ENCODE measurements around the gene CPNE5. TPM values are rescaled to one million over a fixed set of nuclear protein-coding genes. Genes with fewer than 3 reads are reported as not detected.

The CPNE5 gene
- total RNA-seq, 4 donors from 2014 or later = 3.0 to 8.3 (median 3.3) TPM; not detected in 1

GRCh38 chr6:36698196-36698595 is 141.0 kb downstream of the CPNE5 start:
- DNase-seq = no peak
- in situ Hi-C loops (cut with MboI; ENCODE audit: low pct_ligation_motif_present in 1 of 4, low pct_unique_long_range_greater_than_20kb in 1 of 4, low sequenced_read_pairs in 3 of 4) (no loop called here), intact Hi-C loops (cut with DNase I; ENCODE audit: low total_unique reads) (no loop called here)
- no peaks in the 10 kb centered on the region for H3K36me3 ChIP-seq
- no peaks in the 10 kb centered on the region for H3K4me1 ChIP-seq
- H3K4me3 ChIP-seq = no peak overlapping the region
- H3K27me3 ChIP-seq = no peaks in the 10 kb centered on the region
- no peak for TF ChIP-seq CTCF (IDR thresholded peaks at IDR 0.05)
- 97% methylated on average over 6 of the region's 6 CpGs; no CpG with 5 or more reads in 1 of the 2 donors for WGBS, 2 donors (ENCODE audit: low coverage in 1 of 2)
- H3K9me3 ChIP-seq = no peaks in the 10 kb centered on the region
- no peak overlapping the region for H3K27ac ChIP-seq

- WGBS, 2 donors (ENCODE audit: low coverage in 1 of 2) = 92 to 100% methylated on average over 2 to 7 of the region's 7 CpGs
- TF ChIP-seq POLR2AphosphoS5 (IDR thresholded peaks at IDR 0.05) = no peak
- no peak for TF ChIP-seq POLR2A (IDR thresholded peaks at IDR 0.05)
- in situ Hi-C loops (cut with MboI; ENCODE audit: low pct_ligation_motif_present in 1 of 4, low pct_unique_long_range_greater_than_20kb in 1 of 4, low sequenced_read_pairs in 3 of 4) = no loop called here
- Histone ChIP-seq H3K27me3 (no peaks in the 10 kb centered on the region), H3K4me1 (peaks cover 0 to 6% (median 5%) of the 10 kb centered on the region in 4 donors), H3K36me3 (no peaks in the 10 kb centered on the region), H3K4me3 (no peak within 1 kb of the TSS), H3K9me3 (no peaks in the 10 kb centered on the region), H3K27ac (no peak within 1 kb of the TSS)
- no peak for DNase-seq
- intact Hi-C loops (cut with DNase I; ENCODE audit: low total_unique reads) = no loop called here
These were observed 141.8 kb downstream of the CPNE5 start, which contains the start of gene RAB44 for GRCh38 chr6:36697481-36697903. Gene RAB44, plus strand, starts transcription at chr6:36697826. Its CDS starts 6,410 bp downstream, at chr6:36704236.

GRCh38 chr6:36695414-36695813 is 143.8 kb downstream of the CPNE5 start:
- no peak overlapping the region for H3K27ac ChIP-seq
- no peaks in the 10 kb centered on the region for H3K36me3 ChIP-seq
- no peaks in the 10 kb centered on the region for H3K27me3 ChIP-seq
- DNase-seq = no peak
- TF ChIP-seq POLR2AphosphoS5 (IDR thresholded peaks at IDR 0.05) (no peak), CTCF (IDR thresholded peaks at IDR 0.05) (no peak), EP300 (IDR thresholded peaks at IDR 0.05; ENCODE audit: low read depth) (no peak), POLR2A (IDR thresholded peaks at IDR 0.05) (no peak)
- H3K4me1 ChIP-seq = peaks cover 0 to 12% (median 7%) of the 10 kb centered on the region in 4 donors
- H3K9me3 ChIP-seq = no peaks in the 10 kb centered on the region
- in situ Hi-C loops (cut with MboI; ENCODE audit: low pct_ligation_motif_present in 1 of 4, low pct_unique_long_range_greater_than_20kb in 1 of 4, low sequenced_read_pairs in 3 of 4) = no loop called here
- 60 to 80% methylated on average over 2 of the region's 2 CpGs for WGBS, 2 donors (ENCODE audit: low coverage in 1 of 2)
- H3K4me3 ChIP-seq = no peak overlapping the region
- intact Hi-C loops (cut with DNase I; ENCODE audit: low total_unique reads) = no loop called here

- Histone ChIP-seq H3K4me1 (peaks cover 0 to 12% (median 7%) of the 10 kb centered on the region in 4 donors), H3K27ac (no peak overlapping the region), H3K36me3 (no peaks in the 10 kb centered on the region), H3K4me3 (no peak overlapping the region), H3K9me3 (no peaks in the 10 kb centered on the region), H3K27me3 (no peaks in the 10 kb centered on the region)
- TF ChIP-seq CTCF (IDR thresholded peaks at IDR 0.05) = no peak
- no peak for TF ChIP-seq POLR2AphosphoS5 (IDR thresholded peaks at IDR 0.05)
- TF ChIP-seq POLR2A (IDR thresholded peaks at IDR 0.05) = no peak
- no peak for TF ChIP-seq EP300 (IDR thresholded peaks at IDR 0.05; ENCODE audit: low read depth)
- 79 to 88% methylated on average over 6 of the region's 6 CpGs for WGBS, 2 donors (ENCODE audit: low coverage in 1 of 2)
- in situ Hi-C loops (cut with MboI; ENCODE audit: low pct_ligation_motif_present in 1 of 4, low pct_unique_long_range_greater_than_20kb in 1 of 4, low sequenced_read_pairs in 3 of 4) (no loop called here), intact Hi-C loops (cut with DNase I; ENCODE audit: low total_unique reads) (no loop called here)
- DNase-seq = no peak
These were observed 144.6 kb downstream of the CPNE5 start for GRCh38 chr6:36694616-36695015.

All from transverse colon (tissue), 4 donors.